ENCODE results near the gene ISM2. TPM values are rescaled to one million over a fixed set of nuclear protein-coding genes. Genes with fewer than 3 reads are reported as not detected.

Gene ISM2
- total RNA-seq, 4 donors from 2014 or later, result 0.72 to 2.3 (median 1.4) TPM; not detected in 1

DNA sequence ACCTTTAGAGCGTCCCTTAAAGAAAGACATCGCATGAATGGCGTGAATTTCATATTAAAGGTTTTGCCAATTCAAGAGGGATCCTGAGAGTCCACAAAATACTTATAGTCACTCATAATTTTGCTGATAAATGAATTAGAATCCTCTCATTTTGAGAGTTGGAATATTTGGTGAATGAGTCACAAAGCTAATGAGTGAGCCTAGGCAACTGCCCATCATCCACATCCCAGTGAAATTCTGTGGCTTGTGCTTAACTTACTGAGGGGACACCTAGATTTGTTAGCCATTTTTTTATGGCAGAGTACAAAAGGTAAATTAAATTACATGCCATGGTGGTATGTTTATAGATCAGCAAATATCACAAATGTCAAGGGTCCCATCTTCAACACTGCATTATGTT is 62.6 kb downstream of the ISM2 start:
- no peak for DNase-seq (ENCODE audit: low spot score)
- ATAC-seq (ENCODE audit: low FRiP score), result no peak
- TF ChIP-seq, protein P1, sequence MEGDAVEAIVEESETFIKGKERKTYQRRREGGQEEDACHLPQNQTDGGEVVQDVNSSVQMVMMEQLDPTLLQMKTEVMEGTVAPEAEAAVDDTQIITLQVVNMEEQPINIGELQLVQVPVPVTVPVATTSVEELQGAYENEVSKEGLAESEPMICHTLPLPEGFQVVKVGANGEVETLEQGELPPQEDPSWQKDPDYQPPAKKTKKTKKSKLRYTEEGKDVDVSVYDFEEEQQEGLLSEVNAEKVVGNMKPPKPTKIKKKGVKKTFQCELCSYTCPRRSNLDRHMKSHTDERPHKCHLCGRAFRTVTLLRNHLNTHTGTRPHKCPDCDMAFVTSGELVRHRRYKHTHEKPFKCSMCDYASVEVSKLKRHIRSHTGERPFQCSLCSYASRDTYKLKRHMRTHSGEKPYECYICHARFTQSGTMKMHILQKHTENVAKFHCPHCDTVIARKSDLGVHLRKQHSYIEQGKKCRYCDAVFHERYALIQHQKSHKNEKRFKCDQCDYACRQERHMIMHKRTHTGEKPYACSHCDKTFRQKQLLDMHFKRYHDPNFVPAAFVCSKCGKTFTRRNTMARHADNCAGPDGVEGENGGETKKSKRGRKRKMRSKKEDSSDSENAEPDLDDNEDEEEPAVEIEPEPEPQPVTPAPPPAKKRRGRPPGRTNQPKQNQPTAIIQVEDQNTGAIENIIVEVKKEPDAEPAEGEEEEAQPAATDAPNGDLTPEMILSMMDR (IDR thresholded peaks at IDR 0.05), result no peak

DNA sequence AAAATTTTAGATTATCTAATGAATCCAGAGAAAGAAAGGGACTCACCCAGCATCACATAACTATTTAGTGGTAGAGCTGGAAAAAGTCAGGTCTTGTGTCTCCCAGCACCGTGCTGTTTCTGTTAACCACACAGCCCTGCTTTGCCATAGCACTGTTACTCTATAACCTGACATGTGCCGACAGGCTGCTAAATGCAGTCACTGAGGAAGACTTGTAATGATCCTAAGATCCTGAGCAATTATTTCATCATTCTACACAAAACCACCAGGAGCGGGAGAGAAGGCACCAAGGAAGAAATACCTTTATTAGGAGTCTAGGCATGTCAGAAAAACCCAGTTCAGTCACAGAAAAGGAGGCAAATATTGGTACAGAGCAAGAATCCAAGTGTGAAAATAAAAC is 72.2 kb downstream of the ISM2 start:
- TF ChIP-seq, protein P1 (IDR thresholded peaks at IDR 0.05), result no peak
- DNase-seq (ENCODE audit: low spot score) (no peak), ATAC-seq (ENCODE audit: low FRiP score) (no peak)

DNA sequence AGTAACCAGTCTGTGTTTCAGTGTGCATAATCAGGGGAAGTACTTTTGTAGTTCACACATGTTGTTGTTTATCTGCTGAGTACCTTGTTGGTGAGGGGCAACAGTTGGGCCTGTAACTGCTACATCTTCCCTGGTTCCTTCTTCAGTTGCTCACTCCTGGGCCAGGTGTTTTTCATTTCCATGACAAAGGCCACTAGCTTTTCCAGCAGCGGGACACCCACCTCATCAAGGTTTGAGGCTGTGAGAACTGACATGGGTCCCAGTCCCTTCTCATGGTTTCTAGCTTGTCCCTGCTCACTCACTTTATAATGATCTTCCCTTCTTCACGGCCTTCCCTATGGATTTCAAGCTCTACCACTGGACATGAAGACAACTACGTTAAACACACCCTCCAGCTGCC is 73.8 kb downstream of the ISM2 start:
- no peak for DNase-seq (ENCODE audit: low spot score)
- TF ChIP-seq, protein P1 (IDR thresholded peaks at IDR 0.05), result no peak
- ATAC-seq (ENCODE audit: low FRiP score), result no peak

Small RNA genes within 50 kb of the gene (small RNA-seq; reads per million reads assigned to genes)
- not detected for gene RF00404
- not detected for gene RN7SL587P

Other genes with a start within 250 kb of the ISM2 start
- not detected for gene NGB, start 227.6 kb downstream of the ISM2 start, total RNA-seq
- gene POMT2, start 177.9 kb downstream of the ISM2 start, total RNA-seq, result 10 to 100 TPM; 14.3 to 23.3 (median 18.8) TPM
- gene GSTZ1, start 177.8 kb downstream of the ISM2 start, total RNA-seq, result 10 to 100 TPM; 18.9 to 34.2 (median 27.6) TPM
- 10 to 100 TPM; 10.1 to 15.8 (median 12.3) TPM for gene TMED8, start 121.7 kb downstream of the ISM2 start, total RNA-seq
- 1 to 10 TPM in 1 of 4 donors, under 1 TPM in 2, not detected in 1; 0.25 to 2.2 (median 0.84) TPM for gene SAMD15, start 121.4 kb downstream of the ISM2 start, total RNA-seq
- gene NOXRED1, start 75.3 kb downstream of the ISM2 start, total RNA-seq, result under 1 TPM in 2 of 4 donors, not detected in 2; 0.28 to 0.47 TPM
- gene VIPAS39, start 41.2 kb downstream of the ISM2 start, total RNA-seq, result 10 to 100 TPM in 3 of 4 donors, 1 to 10 TPM in 1; 9.5 to 17.3 (median 14.3) TPM
- gene AHSA1, start 40.7 kb downstream of the ISM2 start, total RNA-seq, result 100 to 1,000 TPM in 2 of 4 donors, 10 to 100 TPM in 2; 82.4 to 158 (median 101) TPM
- 10 to 100 TPM; 23.5 to 73.6 (median 52.3) TPM for gene SPTLC2, start 117.8 kb upstream of the ISM2 start, total RNA-seq
- 10 to 100 TPM in 3 of 4 donors, 1 to 10 TPM in 1; 6.9 to 13.6 (median 10.6) TPM for gene ALKBH1, start 209.2 kb upstream of the ISM2 start, total RNA-seq
- 100 to 1,000 TPM; 117 to 155 (median 140) TPM for gene SLIRP, start 209.3 kb upstream of the ISM2 start, total RNA-seq